AG04450 (cell line): Measurements from ENCODE around the gene LMO3. TPM values are rescaled to one million over a fixed set of nuclear protein-coding genes. Genes with fewer than 3 reads are reported as not detected.

ENCODE experiments used
- CTCF ChIA-PET: fragments of 300-600, 350-600 bp; formaldehyde crosslinking; extraction: SDS; loops from one replicate; lab custom pipeline; 2022; ENCODE audit warnings: antibody characterized with exemption, inconsistent platforms; lab: Charles Lee
- POLR2A ChIA-PET: fragments of 350-600 bp; formaldehyde crosslinking; extraction: SDS; loops from one replicate; lab custom pipeline; 2021; ENCODE audit warnings: antibody characterized with exemption, inconsistent platforms; lab: Yijun Ruan, JAX
- DNase-seq: peaks from one replicate; pipeline ENCODE4 v3.0.0-alpha.2; 2011; ENCODE audit warnings: low read depth, low spot score
- H3K27ac ChIP-seq: one replicate; pipeline ENCODE4 v1.5.1; 2012; ENCODE audit warnings: low read depth, low read length, control low read depth
- H3K27me3 ChIP-seq: one replicate; pipeline ENCODE4 v1.6.0; 2012; ENCODE audit warnings: low read length; ENCODE audit not compliant: control insufficient read depth, insufficient read depth
- H3K4me3 ChIP-seq: 2 replicates; pipeline ENCODE4 v1.5.1; 2011; ENCODE audit warnings: mild to moderate bottlenecking, low read depth, low read length, control low read depth
- H3K9me3 ChIP-seq: 2 replicates; pipeline ENCODE4 v1.5.1; 2012; ENCODE audit warnings: low read length; ENCODE audit not compliant: control insufficient read depth, insufficient read depth
- polyA plus RNA-seq: library from polyadenylated mRNA; depleted of rRNA; stranded (reverse); fragments of >200 nt; gene quantifications from 2 replicates; pipeline ENCODE4 v1.2.3, GENCODE V29; 2011
- TF ChIP-seq, protein P1 (sequence below): IDR thresholded peaks from 2 replicates; pipeline ENCODE4 v1.5.1; 2011; ENCODE audit warnings: low read depth, low read length, control low read depth, inconsistent platforms

Gene LMO3
- polyA plus RNA-seq, 1 experiment, result 2.0 TPM

DNA sequence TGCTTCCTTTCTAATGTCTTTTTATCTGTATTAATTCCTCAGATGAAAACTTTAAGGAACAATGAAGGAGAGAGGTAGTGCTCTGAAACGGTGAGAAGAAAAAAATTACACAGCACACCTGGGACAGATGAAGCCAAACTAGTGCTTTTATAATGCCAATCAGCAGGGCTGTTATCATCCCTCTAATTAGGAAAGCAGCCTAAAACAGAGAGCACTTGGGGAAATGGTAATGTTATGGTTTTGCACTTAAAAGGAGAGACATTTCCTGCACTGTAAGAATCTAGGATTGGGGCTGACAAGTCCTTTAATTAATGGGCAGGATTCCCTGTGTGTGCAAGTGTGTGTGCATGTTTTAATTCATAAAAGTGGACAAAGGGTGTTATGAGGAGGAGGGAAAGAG, 4.8 kb upstream of the LMO3 start:
- DNase-seq, result no peak
- POLR2A ChIA-PET, result interaction anchor here (0.6 kb wide), 1 partner anchor 613 kb away, joined by 4 read pairs; no protein-coding TSS in a partner anchor

GRCh38 chr12:16610001-16610585, 4.1 kb upstream of the LMO3 start:
- POLR2A ChIA-PET, result interaction anchor here (0.6 kb wide), 1 partner anchor 612 kb away, joined by 4 read pairs; no protein-coding TSS in a partner anchor
- Histone ChIP-seq H3K4me3 (no peak overlapping the region), H3K9me3 (no peaks in the 10 kb centered on the region), H3K27ac (no peak overlapping the region), H3K27me3 (no peaks in the 10 kb centered on the region)
- TF ChIP-seq, protein P1, sequence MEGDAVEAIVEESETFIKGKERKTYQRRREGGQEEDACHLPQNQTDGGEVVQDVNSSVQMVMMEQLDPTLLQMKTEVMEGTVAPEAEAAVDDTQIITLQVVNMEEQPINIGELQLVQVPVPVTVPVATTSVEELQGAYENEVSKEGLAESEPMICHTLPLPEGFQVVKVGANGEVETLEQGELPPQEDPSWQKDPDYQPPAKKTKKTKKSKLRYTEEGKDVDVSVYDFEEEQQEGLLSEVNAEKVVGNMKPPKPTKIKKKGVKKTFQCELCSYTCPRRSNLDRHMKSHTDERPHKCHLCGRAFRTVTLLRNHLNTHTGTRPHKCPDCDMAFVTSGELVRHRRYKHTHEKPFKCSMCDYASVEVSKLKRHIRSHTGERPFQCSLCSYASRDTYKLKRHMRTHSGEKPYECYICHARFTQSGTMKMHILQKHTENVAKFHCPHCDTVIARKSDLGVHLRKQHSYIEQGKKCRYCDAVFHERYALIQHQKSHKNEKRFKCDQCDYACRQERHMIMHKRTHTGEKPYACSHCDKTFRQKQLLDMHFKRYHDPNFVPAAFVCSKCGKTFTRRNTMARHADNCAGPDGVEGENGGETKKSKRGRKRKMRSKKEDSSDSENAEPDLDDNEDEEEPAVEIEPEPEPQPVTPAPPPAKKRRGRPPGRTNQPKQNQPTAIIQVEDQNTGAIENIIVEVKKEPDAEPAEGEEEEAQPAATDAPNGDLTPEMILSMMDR, result no peak
- no peak for DNase-seq
- CTCF ChIA-PET, result interaction anchor here (0.6 to 0.7 kb wide), 3 partner anchors 114 to 316 kb away, joined by 3 to 4 read pairs (median 4); no protein-coding TSS in a partner anchor

More for the DNA sequence above, 4.8 kb upstream of the LMO3 start:
- H3K9me3 ChIP-seq, result no peaks in the 10 kb centered on the region
- H3K27ac ChIP-seq, result no peak overlapping the region
- TF ChIP-seq, protein P1, result no peak
- no peak overlapping the region for H3K4me3 ChIP-seq
- H3K27me3 ChIP-seq, result no peaks in the 10 kb centered on the region
- CTCF ChIA-PET, result interaction anchor here (0.6 to 1.0 kb wide), 4 partner anchors 115 to 316 kb away, joined by 3 to 5 read pairs (median 4); no protein-coding TSS in a partner anchor

- H3K4me3 ChIP-seq, result peak overlapping the region; percentile 45
- H3K27me3 ChIP-seq, result peaks cover 4% of the 10 kb centered on the region
- H3K27ac ChIP-seq, result no peak overlapping the region
- no peak for DNase-seq
- TF ChIP-seq, protein P1, result no peak
- H3K9me3 ChIP-seq, result no peaks in the 10 kb centered on the region
- CTCF ChIA-PET, result no interaction called here
- POLR2A ChIA-PET, result no interaction called here
Observed at GRCh38 chr12:16608946-16609539, 3.1 kb upstream of the LMO3 start.

GRCh38 chr12:16607906-16608775, 2.2 kb upstream of the LMO3 start:
- CTCF ChIA-PET, result interaction anchor here (0.7 kb wide), 2 partner anchors 58 to 1150 kb away, joined by 3 to 4 read pairs; no protein-coding TSS in a partner anchor
- H3K9me3 ChIP-seq, result no peaks in the 10 kb centered on the region
- TF ChIP-seq, protein P1, result no peak
- H3K27ac ChIP-seq, result no peak overlapping the region
- DNase-seq, result no peak
- peaks cover 4% of the 10 kb centered on the region for H3K27me3 ChIP-seq
- POLR2A ChIA-PET, result no interaction called here
- H3K4me3 ChIP-seq, result no peak overlapping the region
